BJ (cell line): ENCODE data around the gene AIDA. TPM values are rescaled to one million over a fixed set of nuclear protein-coding genes. Genes with fewer than 3 reads are reported as not detected.

Experiments
- CTCF ChIA-PET: fragments of 350-600 bp; formaldehyde crosslinking; extraction: SDS; loops from one replicate; lab custom pipeline; 2021; ENCODE audit warnings: antibody characterized with exemption, inconsistent platforms; lab: Yijun Ruan, JAX
- POLR2A ChIA-PET: fragments of 300-600 bp; sonication (Branson Sonifier 250); formaldehyde crosslinking; extraction: SDS; loops from one replicate; lab custom pipeline; 2021; ENCODE audit warnings: antibody characterized with exemption; lab: Charles Lee
- DNase-seq: peaks from one replicate; pipeline ENCODE4 v3.0.0-alpha.2; 2011; ENCODE audit warnings: low read depth
- H3K27me3 ChIP-seq: 2 replicates; pipeline ENCODE4 v1.6.0; 2011; ENCODE audit warnings: low read length; ENCODE audit not compliant: control insufficient read depth, insufficient read depth
- H3K36me3 ChIP-seq: 2 replicates; pipeline ENCODE4 v1.5.1; 2011; ENCODE audit warnings: low read length; ENCODE audit not compliant: control insufficient read depth, insufficient read depth
- H3K4me3 ChIP-seq: 2 replicates; pipeline ENCODE4 v1.5.1; 2011; ENCODE audit warnings: low read depth, mild to moderate bottlenecking, control low read depth, low read length
- polyA plus RNA-seq: library from polyadenylated mRNA; depleted of rRNA; stranded (reverse); fragments of >200 nt; gene quantifications from 2 replicates; pipeline ENCODE4 v1.2.3, GENCODE V29; 2011
- TF ChIP-seq, protein P1 (sequence below): IDR thresholded peaks from 2 replicates; pipeline ENCODE4 v1.5.1; 2011; ENCODE audit warnings: low read depth, mild to moderate bottlenecking, control low read depth, inconsistent platforms, low read length, moderate library complexity; ENCODE audit not compliant: insufficient read depth

AIDA gene
- polyA plus RNA-seq, 1 experiment, result 49.8 TPM

DNA sequence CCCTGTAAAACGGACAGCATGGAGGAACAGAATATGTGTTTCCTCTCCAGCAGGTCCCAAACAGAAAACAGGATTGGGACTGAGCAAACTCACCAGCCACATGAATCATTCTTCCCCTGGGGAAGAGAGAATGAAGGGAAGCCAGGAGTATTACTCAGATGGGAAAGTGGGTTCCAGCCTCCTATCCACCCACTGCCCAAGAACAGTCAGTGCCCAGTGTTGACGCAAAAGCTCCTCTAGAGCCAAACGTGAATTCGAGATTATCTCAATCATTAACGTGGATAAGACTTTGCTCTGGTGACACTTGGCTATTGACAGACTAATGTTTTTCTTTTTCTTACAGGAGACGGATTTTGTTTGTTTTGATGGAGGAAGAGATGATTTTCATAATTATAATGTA is 85.1 kb downstream of the AIDA start:
- Histone ChIP-seq H3K36me3 (peaks cover 7% of the 10 kb centered on the region), H3K4me3 (no peak overlapping the region), H3K27me3 (no peaks in the 10 kb centered on the region)
- TF ChIP-seq, protein P1, sequence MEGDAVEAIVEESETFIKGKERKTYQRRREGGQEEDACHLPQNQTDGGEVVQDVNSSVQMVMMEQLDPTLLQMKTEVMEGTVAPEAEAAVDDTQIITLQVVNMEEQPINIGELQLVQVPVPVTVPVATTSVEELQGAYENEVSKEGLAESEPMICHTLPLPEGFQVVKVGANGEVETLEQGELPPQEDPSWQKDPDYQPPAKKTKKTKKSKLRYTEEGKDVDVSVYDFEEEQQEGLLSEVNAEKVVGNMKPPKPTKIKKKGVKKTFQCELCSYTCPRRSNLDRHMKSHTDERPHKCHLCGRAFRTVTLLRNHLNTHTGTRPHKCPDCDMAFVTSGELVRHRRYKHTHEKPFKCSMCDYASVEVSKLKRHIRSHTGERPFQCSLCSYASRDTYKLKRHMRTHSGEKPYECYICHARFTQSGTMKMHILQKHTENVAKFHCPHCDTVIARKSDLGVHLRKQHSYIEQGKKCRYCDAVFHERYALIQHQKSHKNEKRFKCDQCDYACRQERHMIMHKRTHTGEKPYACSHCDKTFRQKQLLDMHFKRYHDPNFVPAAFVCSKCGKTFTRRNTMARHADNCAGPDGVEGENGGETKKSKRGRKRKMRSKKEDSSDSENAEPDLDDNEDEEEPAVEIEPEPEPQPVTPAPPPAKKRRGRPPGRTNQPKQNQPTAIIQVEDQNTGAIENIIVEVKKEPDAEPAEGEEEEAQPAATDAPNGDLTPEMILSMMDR, result no peak
- CTCF ChIA-PET, result interaction anchor here (2.9 kb wide), 1 partner anchor 162 kb away, joined by 18 read pairs; no protein-coding TSS in a partner anchor
- POLR2A ChIA-PET, result no interaction called here
- DNase-seq, result no peak

DNA sequence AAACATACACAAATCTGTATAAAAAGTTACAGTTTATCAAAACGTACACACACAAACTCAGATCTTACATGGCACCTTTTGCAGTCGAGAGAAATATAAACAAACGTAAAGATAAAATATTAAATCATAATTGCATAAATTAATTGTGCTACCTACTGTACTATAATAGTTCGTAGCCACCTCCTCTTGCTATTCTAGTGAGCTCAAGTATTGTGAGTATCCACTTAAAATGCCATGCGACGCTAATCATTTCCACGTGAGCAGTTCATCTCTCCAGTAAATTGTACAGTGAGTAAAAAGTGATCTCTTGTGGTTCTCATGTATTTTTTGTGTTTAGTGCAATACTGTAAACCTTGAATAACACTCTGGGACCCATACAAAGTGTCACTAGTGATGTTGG is 88.1 kb downstream of the AIDA start:
- no peak for DNase-seq
- ChIA-PET POLR2A (no interaction called here), CTCF (interaction anchor here (0.7 to 1.7 kb wide), 3 partner anchors 10 to 1794 kb away, joined by 4 to 7 read pairs (median 4); no protein-coding TSS in a partner anchor)
- Histone ChIP-seq H3K27me3 (no peaks in the 10 kb centered on the region), H3K36me3 (peaks cover 7% of the 10 kb centered on the region), H3K4me3 (no peak overlapping the region)
- TF ChIP-seq, protein P1, result no peak

DNA sequence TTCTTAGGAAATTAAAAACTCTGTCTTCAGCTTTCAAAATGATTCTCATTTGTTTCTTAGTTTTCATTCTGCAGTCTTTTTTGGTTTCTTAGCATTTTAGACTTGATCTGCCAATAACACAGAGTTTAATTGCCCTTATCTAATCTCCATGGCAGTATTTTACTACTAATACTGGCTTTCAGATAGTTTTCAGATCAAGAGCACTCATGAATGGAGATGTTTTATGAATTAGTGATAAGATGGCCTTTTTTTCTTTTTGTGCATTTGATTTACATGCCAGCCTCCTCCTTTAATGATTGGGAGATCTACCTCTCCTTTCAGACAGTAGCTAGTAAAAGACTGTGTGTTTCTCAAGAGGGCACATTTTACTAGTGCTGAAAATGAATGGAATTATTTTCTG is 88.8 kb downstream of the AIDA start:
- TF ChIP-seq, protein P1, result no peak
- ChIA-PET CTCF (interaction anchor here (1.6 kb wide), 1 partner anchor 158 kb away, joined by 4 read pairs; no protein-coding TSS in a partner anchor), POLR2A (no interaction called here)
- Histone ChIP-seq H3K27me3 (no peaks in the 10 kb centered on the region), H3K4me3 (no peak overlapping the region), H3K36me3 (peaks cover 3% of the 10 kb centered on the region)
- no peak for DNase-seq

DNA sequence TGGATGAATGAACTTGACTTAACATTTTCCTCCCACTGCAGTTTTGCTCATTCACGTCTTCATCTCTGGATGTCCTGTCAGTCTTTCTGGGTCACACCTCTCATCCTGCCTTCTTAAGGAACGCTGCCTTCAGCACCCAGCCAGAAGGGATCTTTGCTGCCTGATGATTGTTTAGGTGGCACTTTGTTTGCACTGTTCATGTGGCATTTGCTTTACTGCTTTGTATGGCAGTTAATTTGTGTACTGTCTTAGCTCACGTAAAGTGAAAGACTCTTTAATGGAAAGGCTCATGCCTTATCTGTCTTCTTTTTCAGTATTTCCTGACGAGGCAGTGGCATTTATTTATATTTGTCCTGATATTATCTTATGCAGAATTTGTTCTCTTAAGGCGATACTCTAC is 89.5 kb downstream of the AIDA start:
- TF ChIP-seq, protein P1, result no peak
- CTCF ChIA-PET, result interaction anchor here (2.0 kb wide), 1 partner anchor 157 kb away, joined by 11 read pairs; no protein-coding TSS in a partner anchor
- POLR2A ChIA-PET, result no interaction called here

DNA sequence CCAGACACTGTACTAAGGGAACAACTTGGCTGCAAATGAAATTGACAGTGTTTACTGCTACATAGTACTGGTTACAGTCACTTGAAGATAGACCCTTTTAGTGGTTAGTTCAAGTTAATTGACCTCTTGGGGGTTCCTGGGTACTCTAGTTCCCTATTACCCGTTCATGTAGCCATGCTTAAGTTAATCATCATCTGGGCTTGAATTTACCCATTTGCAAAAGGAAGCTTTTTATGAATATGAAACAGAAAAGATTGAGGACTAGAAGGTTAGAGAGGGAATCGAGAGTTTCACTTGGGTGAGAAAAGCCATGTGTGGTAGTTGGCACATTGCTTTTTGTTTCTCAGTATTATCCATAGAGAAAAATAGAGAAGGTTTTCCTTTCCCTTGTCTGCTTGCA is 91.7 kb downstream of the AIDA start:
- no peaks in the 10 kb centered on the region; the same call in 1 of the 2 replicates for H3K36me3 ChIP-seq
- no peak for DNase-seq
- H3K4me3 ChIP-seq, result no peak overlapping the region
- POLR2A ChIA-PET, result no interaction called here
- H3K27me3 ChIP-seq, result no peaks in the 10 kb centered on the region
- TF ChIP-seq, protein P1, result no peak
- CTCF ChIA-PET, result interaction anchor here (0.9 to 1.8 kb wide), 2 partner anchors 14 to 23 kb away, joined by 3 to 8 read pairs; no protein-coding TSS in a partner anchor

More for the DNA sequence above, 89.5 kb downstream of the AIDA start:
- DNase-seq, result no peak
- peaks cover 3% of the 10 kb centered on the region for H3K36me3 ChIP-seq
- H3K27me3 ChIP-seq, result no peaks in the 10 kb centered on the region
- H3K4me3 ChIP-seq, result no peak overlapping the region
